Measurements from ENCODE around the gene DNAH1.

GRCh38 chr3:52349131-52349530 is 33.0 kb downstream of the DNAH1 start:
- TF ChIP-seq, protein P1, sequence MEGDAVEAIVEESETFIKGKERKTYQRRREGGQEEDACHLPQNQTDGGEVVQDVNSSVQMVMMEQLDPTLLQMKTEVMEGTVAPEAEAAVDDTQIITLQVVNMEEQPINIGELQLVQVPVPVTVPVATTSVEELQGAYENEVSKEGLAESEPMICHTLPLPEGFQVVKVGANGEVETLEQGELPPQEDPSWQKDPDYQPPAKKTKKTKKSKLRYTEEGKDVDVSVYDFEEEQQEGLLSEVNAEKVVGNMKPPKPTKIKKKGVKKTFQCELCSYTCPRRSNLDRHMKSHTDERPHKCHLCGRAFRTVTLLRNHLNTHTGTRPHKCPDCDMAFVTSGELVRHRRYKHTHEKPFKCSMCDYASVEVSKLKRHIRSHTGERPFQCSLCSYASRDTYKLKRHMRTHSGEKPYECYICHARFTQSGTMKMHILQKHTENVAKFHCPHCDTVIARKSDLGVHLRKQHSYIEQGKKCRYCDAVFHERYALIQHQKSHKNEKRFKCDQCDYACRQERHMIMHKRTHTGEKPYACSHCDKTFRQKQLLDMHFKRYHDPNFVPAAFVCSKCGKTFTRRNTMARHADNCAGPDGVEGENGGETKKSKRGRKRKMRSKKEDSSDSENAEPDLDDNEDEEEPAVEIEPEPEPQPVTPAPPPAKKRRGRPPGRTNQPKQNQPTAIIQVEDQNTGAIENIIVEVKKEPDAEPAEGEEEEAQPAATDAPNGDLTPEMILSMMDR (optimal IDR thresholded peaks at IDR 0.05 in 1 of 3, IDR thresholded peaks at IDR 0.05 in 1 of 3, conservative IDR thresholded peaks at IDR 0.05 in 1 of 3; ENCODE audit: extremely low read depth in 1 of 3, insufficient read depth in 2 of 3, low read length in 3 of 3) = no peak
- TF ChIP-seq EZH2 (IDR thresholded peaks at IDR 0.05; ENCODE audit: low read length) = no peak

Measured in keratinocyte (primary cell).